ENCODE measurements around the gene CLCN6.

The CLCN6 gene

DNA sequence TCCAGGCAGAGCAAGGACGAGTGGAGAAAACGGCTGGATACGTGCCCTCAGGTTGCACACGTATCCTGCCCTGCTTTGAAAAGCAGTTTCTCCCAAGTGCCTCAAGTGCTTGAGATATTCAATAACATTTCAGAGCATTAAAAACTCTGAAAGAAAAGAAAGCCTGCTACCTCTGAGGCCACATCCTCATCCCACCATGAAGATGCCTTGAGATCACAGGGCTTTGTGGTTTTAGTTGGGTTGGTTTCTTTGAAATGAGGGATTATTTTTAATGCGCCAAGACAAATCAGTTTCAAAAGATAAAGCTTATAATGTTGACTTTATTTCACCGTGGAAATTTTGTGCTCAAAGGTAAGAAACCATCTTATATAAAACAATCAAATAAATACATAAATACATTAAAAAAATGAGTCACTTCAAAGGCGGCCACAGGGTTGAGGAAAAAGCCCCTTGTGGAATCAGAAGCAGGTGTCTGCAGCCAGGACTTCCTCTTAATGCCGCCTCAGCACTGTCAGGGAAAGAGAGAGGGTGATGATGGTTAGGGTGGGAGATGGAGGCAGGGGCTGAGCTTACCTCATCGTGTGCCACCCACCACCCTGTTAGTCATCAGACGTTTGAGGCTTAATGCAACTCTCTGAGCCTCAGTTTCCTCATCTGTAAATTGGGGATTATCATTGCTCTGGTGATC is 51.3 kb downstream of the CLCN6 start:
- no peak overlapping the region for H3K4me3 ChIP-seq (ENCODE audit: low read depth, low read length)
- TF ChIP-seq, protein P1, sequence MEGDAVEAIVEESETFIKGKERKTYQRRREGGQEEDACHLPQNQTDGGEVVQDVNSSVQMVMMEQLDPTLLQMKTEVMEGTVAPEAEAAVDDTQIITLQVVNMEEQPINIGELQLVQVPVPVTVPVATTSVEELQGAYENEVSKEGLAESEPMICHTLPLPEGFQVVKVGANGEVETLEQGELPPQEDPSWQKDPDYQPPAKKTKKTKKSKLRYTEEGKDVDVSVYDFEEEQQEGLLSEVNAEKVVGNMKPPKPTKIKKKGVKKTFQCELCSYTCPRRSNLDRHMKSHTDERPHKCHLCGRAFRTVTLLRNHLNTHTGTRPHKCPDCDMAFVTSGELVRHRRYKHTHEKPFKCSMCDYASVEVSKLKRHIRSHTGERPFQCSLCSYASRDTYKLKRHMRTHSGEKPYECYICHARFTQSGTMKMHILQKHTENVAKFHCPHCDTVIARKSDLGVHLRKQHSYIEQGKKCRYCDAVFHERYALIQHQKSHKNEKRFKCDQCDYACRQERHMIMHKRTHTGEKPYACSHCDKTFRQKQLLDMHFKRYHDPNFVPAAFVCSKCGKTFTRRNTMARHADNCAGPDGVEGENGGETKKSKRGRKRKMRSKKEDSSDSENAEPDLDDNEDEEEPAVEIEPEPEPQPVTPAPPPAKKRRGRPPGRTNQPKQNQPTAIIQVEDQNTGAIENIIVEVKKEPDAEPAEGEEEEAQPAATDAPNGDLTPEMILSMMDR (IDR thresholded peaks at IDR 0.05; ENCODE audit: borderline replicate concordance, insufficient read depth, low read depth, low read length), result no peak

GRCh38 chr1:11858158-11858557 is 52.2 kb downstream of the CLCN6 start:
- TF ChIP-seq, protein P1 (IDR thresholded peaks at IDR 0.05; ENCODE audit: borderline replicate concordance, insufficient read depth, low read depth, low read length), result no peak
- H3K4me3 ChIP-seq (ENCODE audit: low read depth, low read length), result no peak overlapping the region

- no peak within 1 kb of the TSS for H3K4me3 ChIP-seq (ENCODE audit: low read depth, low read length)
Measured at GRCh38 chr1:11858613-11858967, 52.6 kb downstream of the CLCN6 start, which contains the start of gene NPPB. NPPB (minus strand) TSS chr1:11858945; CDS start chr1:11858833, 112 bp downstream.

GRCh38 chr1:11858968-11859871 is 53.2 kb downstream of the CLCN6 start:
- TF ChIP-seq, protein P1 (IDR thresholded peaks at IDR 0.05; ENCODE audit: borderline replicate concordance, insufficient read depth, low read depth, low read length), result peak; percentile 54
- no peak overlapping the region for H3K4me3 ChIP-seq (ENCODE audit: low read depth, low read length)

More at GRCh38 chr1:11858613-11858967, 52.6 kb downstream of the CLCN6 start, which contains the start of gene NPPB:
- TF ChIP-seq, protein P1 (IDR thresholded peaks at IDR 0.05; ENCODE audit: borderline replicate concordance, insufficient read depth, low read depth, low read length), result no peak

GRCh38 chr1:11860083-11860482 is 54.1 kb downstream of the CLCN6 start:
- TF ChIP-seq, protein P1 (IDR thresholded peaks at IDR 0.05; ENCODE audit: borderline replicate concordance, insufficient read depth, low read depth, low read length), result no peak
- no peak overlapping the region for H3K4me3 ChIP-seq (ENCODE audit: low read depth, low read length)

- no peak overlapping the region for H3K4me3 ChIP-seq (ENCODE audit: low read depth, low read length)
- TF ChIP-seq, protein P1 (IDR thresholded peaks at IDR 0.05; ENCODE audit: borderline replicate concordance, insufficient read depth, low read depth, low read length), result no peak
Measured at GRCh38 chr1:11860587-11860986, 54.6 kb downstream of the CLCN6 start.

Data from GM12875 (cell line).